ENCODE measurements around the gene ATP6V0C.
"Not testable (repeated sequence)": the region's sequence is repeated elsewhere in the genome, so short reads cannot be mapped to it uniquely, and the experiment has no call there.

The ATP6V0C gene

DNA sequence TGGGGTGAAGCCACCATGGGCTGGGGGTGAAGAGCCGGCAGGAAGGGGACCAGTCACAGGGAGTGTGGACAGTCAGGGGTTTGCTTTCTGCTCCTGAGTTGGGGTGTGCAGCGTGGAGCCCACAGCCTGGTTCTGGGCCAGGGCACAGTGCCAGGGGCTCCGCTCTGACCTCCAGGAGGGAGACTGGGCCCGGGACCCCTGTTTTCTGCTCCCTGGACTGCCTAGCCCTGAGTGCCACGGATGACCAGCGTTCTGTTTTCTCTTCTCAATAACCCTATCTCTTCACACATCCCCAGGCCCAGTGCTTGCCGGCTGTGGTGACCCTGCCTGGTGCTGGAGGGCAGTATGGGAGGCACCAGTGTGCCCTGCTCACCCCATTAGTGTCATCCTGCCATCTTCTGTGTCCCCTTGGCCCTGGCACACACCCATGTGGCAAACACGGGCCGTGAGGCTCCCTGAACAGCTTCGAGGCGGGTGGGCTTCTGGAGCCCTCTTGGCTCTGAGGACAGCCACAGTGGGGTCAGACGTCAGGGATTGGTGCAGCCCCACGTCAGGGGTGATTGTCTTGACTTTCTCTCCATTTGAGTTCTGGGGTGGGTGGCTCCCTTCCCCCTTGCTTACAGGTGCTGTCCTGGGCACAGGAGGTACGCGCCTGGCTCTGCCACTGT is 16.3 kb downstream of the ATP6V0C start:
- DNase-seq: no peak

DNA sequence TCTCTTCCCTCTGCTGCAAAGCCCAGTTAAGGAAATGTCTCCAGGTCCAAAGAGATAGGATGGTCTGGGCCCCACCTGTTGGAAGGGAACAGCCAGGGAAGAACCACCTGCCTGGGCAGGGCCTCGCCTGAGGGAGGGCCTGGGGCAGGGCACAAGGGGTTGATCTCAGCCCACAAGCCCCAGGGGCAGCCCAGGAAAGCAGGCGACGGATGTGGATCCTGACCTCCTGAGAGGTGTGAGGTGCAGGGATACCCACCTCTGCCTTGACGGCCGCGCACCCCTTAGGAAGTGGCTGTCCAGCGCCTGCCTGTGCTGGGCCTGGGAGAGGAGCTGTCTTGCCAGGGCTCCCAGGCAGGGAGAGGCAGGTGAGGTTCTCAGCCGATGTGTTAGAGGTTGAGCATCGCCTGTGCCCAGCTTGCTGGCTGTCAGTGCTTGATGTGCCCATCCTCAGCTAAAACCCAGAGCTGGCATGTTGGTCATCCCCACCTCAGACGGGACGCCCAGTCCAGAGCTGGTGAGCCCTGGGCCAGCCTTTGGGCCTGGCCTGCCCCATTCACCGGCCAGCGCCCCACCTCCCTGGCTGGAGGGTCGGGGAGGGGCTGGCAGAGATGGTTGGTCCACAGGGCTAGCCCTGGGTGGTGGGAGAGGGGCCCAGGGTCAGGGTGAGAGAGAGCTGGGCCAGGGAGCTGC is 17.0 kb downstream of the ATP6V0C start:
- peak; percentile 54 for DNase-seq

DNA sequence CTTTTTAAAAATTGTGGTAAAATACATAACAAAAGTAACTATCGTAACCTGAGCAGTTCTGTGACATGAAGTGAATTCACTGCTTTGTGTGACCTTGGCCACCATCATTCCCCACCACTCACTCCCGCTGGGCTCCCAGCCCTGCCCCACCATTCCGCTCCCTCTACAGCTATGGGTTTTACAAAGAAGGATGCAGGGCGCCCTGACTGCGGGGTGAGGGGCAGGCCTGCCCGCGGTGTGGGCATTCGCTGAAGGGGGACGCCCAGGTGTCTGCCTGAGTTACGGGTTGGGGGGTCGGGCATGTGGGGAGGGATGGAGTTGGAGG is 17.6 kb downstream of the ATP6V0C start, which contains the start of gene CEMP1:
Gene CEMP1, minus strand, starts transcription at position 38 of the 325 bp plus-strand sequence. CDS start 335 bp downstream, outside the sequence.
- no peak for DNase-seq

DNA sequence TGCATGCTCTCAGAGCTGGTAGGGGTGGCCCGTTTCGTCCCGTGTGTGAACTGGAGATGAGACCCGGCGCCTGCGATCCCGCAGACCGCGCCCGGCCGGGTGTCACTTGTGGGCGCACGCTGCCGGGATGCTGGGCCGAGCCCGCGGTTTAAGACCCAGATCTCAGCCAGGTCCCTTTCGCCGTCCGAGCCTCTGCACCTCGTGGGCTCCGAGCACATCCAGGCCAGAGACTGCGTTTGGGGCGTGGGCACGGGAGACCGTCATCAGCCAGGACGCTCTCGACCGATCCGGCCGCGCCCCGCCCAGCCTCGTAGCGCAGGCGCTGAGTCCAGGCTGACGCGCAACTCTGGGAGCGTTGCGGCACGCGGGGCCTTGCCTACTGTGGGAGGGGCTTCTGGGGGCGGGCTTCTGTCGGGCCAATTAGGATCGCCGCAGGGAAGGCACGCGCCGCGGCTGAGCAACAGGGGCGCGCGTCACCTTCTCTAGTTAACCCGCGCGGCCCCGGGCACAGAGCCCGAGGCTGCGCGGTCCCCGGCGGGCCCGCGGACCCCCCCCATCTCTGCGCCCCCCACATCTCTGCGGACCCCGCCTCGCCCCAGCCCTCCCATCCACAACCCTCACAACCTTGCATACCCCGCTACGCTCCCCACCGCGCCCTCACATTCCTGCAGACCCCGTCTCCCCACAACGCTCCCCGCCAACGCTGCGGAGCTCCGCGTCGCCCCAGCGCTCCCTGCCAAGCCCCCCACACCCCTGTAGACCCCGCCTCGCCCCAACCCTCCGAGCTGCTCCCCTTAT is 18.1 kb downstream of the ATP6V0C start:
- DNase-seq: peak; percentile 99

DNA sequence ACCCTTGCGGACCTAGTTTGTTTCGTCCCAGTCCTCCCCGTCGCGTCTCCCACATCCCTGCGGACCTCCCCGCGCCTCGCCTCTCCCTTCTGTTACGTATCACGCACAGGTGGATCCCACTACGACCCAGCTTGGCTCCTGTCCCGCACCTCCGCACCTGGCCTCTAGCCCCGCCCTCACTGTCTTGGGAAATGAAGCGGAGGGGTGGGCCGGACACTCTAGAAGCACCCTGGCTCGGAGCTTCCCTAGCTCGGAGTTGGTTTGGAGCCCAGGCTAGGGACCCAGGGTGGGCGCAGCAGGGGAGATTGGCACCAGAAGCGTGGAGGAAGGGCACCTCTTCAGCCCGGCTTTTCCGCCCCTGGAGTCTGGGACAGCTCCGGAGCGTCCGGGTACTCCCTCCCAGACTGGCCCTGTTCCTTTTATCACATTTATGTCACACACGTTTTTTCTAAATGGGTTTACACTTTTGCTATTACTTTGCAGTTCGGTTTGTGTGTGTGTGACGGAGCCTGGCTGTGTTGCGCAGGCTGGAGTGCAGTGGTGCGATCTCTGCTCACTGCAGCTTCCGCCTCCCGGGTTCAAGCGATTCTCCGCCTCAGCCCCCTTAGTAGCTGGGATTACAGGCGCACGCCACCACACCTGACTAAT is 18.9 kb downstream of the ATP6V0C start:
- peak; percentile 80 for DNase-seq

DNA sequence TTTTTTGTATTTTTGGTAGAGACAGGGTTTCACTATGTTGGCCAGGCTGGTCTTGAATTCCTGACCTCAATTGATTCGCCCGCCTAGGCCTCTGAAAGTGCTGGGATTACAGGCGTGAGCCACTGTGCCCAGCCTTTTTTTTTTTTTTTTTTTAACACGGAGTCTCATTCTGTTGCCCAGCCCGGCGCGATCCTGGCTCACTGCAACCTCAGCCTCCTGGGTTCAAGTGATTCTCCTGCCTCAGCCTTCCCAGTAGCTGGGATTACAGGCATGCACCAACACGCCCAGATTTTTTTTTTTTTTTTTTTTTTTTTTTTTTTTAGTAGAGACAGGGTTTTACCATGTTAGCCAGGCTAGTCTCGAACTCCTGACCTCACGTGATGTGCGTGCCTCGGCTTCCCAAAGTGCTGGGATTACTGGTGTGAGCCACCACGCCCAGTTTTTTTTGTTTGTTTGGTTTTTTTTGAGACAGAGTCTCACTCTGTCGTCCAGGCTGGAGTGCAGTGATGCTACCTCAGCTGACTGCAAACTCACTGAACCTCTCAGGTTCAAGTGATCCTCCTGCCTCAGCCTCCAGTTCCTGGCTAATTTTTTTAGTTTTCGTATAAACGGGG is 19.5 kb downstream of the ATP6V0C start:
- DNase-seq: peak; percentile 48

DNA sequence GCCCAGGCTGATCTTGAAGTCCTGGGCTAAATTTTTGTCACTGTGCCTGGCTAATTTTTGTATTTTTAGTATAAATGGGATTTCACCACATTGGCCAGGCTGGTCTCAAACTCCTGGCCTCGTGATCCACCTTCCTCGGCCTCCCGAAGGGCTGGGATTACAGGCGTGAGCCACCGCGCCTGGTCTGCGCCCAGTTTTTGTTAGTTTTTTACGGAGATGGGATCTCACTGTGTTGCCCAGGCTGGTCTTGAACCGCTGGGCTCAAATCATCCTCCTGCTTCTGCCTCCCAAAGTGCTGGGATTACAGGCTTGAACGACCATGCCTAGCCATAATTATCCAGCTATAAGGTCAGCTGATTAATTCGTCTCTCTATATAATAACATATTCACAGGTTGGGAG is 20.2 kb downstream of the ATP6V0C start:
- DNase-seq: no peak

DNA sequence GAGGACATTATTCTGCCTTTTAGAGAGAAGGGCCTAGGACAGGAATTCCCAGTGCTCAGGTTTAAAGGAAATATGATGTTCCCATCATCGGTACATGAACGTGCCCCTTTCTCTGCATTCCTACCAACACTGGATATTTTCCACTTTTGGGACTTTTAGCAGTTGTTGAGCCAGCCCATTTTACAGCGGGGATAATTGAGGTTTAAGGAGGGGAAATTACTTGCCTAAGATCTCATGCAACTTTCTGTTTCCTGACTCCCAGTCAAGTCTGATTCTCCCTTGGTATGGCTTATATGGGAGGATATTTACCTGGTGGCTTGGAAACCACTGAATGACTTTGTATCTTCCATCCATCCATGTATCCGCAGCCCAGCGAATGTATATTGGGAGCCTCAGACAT is 20.6 kb downstream of the ATP6V0C start:
- not testable (repeated sequence) for DNase-seq

DNA sequence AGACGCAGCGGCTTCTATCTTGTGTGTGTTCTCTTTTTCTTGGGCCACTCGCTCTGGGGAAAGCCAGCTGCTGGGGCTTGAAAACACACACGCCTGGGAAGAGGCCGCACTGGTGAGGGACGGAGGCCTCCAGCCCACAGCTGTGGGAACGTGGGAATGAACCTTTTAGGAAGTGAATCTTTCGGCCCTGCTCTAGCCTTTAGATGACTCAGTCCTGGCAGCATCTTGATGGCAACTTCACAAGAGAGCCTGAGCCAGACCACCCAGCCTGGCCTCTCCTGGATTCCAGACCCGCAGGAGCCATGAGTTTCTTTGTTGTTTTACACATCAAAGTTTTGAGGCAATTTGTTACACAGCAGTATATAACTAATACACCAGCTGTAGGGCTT is 21.9 kb downstream of the ATP6V0C start:
- DNase-seq: peak; percentile 89

DNA sequence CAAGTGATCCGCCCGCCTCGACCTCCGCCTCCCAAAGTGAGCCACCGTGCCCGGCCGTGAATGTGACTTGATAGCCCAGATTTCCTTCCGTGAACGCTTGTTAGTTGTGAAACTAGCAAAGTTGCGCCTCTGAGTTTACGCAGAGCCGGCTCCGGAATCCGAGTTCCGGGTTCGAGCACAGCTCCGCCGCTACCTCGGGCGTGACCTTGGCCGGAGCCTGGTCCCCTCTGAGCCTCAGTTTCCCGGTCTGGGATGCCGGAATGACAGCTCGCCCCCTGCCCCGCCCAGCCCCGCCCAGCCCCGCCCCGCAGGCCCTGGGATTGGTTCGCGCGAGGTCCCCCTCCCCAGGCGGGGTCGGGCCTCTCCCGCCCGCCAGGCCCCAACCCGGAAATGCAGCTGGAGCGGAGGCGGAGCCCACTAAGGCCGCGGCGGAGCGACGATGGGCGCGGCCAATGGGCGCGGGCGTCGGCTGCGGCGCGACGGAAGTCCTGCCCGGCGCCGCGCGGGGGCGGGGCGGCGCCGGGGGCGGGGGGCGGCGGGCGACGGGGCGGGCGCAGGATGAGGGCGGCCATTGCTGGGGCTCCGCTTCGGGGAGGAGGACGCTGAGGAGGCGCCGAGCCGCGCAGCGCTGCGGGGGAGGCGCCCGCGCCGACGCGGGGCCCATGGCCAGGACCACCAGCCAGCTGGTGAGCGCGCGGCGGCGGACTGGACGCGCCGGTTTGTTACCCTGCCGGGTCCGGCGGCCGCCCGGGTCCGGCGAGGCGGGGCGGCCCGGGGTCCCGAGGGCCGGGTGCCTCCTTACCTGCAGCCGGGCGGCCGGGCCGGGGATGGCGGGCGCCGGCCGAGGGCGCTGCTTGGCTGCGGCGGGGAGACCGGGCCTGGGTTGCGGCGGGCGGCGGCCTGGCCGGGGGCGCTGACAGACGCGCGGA is 24.0 kb downstream of the ATP6V0C start, which contains the start of gene PDPK1:
Gene PDPK1, plus strand, starts transcription at position 571 of the 929 bp plus-strand sequence. Its CDS starts 92 bp downstream, at position 663.
- peak; percentile 98 for DNase-seq

DNA sequence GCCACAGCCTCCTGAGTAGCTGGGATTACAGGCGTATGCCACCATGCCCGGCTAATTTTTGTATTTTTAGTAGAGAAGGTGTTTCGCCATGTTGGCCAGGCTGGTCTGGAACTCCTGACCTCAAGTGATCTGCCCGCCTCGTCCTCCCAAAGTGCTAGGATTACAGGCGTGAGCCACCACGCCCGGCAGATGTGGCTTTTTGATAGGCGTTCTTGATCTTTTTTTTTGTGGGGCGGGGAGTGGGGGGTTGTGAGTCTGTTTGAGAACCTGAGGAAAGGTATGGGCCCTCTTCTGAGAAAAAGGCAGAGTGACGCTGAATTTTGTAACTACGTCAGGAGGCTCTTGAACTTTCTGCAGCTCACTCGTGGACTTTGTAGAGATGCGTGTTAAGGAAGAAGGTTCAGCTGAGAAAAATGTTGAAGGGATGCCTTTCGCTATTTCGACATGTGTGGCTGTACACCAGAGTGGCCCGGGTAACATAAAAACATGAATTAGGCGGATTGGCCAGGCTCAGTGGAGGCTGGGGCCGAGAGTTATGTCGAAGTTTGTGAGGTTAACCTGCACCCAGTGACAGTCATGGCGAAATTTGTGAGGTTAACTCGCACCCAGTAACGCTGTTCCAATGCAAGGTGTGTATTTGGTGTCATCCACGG is 25.6 kb downstream of the ATP6V0C start:
- peak; percentile 29 for DNase-seq

DNA sequence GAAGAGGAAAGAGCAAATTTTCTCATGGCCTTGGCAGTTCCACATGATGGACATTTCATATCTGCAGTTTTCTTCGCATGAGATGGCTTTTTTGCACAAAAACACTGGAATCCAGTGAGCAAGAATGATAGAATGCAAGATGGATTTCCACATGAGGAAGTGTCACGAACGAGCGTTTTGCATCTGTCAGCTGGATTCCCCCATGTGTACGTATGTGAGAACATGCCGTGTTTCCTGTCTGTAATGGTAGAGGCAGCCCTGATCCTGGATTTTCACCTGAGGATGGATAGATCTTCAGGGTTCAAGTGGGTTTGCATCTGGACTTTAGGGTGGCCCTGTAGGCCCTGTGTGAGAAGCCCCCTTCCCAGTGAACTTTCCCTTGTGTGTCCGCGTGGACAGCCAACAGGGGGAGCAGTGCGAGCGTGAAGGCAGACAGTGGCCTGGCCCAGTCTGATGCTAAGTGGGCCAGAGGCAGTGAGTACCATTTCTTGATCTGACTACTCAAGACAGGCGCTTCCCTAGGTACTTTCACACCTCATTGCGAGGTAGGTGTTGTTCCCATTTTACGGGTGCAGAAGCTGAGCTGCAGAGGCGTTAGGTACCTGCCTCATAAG is 26.2 kb downstream of the ATP6V0C start:
- DNase-seq: peak; percentile 76

DNA sequence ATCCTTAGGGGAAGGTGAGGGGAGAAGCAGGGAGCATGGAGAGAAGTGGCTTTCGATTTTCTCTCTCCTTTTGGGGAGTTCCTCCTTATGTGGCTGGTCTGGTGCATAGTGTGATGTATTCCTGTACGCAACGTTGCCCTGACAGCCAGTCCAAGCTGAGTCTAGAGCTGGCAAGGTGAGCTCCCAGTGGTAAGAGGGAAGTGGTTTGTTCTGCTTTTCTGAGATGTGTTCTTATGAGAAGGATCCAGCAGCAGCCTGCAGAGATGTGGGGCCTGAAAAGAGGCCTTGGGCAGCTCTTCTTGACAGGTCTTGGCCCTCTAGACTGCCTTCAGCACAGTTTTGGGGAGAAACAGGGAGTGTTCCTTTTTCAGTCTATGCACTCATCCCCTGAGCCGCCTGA is 27.2 kb downstream of the ATP6V0C start:
- DNase-seq: not testable (repeated sequence)

DNA sequence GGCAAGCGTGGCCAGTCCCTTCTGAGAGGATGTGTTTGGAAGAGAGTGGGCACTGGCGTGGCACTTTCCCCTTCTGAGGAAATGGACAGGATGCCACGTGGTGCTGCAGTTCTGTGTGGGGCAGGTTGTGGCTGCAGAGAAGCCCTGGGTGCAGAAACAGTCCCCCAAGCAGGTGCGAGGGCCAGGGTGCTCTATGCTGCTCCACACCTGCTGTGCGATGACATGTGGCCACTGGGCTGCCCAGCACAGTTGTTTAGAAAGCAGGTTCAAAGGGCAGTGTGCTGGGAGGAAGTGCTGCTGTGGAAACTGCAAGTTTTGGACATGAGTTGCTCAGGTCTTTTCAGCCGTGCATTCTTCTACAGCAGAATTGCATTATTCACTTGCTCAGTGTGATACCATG is 27.7 kb downstream of the ATP6V0C start:
- not testable (repeated sequence) for DNase-seq

DNA sequence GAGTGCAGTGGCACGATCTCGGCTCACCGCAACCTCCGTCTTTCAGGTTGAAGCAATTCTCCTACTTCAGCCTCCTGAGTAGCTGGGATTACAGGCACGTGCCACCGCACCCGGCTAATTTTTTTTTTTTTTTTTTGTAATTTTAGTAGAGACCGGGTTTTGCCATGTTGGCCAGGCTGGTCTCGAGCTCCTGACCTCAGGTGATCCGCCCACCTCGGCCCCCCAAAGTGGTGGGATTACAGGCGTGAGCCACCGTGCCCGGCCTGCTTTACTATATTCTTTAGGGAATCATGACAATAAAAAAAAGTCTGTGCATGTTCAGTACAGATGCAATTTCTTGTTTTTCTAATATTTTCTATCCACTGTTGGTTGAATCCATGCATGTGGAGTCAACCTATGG is 30.0 kb downstream of the ATP6V0C start:
- not testable (repeated sequence) for DNase-seq

DNA sequence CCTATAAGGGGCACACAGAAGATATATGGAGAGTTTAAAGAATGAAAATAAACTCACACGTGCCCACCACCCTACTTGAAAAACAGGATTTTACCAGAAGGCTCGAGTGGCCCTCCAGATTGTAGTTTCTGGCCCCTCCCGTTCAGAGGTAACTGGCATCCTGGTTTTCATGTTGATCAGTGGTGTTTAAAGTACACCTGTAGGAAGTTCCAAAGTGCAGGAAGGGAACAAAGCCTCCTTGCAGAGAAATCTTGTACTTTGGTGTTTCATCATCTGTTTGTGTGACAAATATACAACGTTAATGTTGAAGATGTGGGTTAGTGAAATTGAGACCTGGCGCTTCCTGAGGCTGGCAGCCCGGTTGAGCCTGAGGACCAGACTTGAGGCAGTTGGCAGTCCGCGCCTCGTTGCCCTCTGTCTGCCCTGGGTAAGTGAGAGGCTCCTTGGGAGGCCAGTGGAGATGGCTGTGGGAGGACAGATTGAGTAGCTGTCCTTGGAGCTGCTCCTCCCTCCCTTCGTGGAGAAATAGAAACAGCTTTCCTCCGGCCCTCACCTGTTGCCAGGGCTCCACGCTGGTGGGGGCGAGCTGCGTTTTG is 36.6 kb downstream of the ATP6V0C start:
- not testable (repeated sequence) for DNase-seq

DNA sequence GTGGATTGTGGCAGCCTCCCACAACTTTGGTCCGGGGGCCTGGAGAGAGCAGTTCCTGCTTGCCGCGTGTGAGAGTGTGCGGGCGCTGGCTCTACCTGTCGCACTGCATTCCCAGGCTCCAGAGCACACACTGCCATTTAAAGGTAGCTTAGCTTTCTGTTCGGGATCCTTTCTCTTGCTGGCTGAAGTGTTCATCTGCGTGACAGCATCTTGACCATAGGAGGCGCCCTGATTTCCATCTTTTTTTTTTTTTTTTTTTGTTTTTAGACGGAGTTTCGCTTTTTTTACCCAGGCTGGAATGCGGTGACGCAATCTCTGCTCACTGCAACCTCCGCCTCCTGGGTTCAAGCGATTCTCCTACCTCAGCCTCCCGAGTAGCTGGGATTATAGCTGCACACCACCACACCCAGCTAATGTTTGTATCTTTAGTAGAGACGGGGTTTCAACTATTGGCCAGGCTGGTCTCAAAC is 37.7 kb downstream of the ATP6V0C start:
- DNase-seq: peak; percentile 85

DNA sequence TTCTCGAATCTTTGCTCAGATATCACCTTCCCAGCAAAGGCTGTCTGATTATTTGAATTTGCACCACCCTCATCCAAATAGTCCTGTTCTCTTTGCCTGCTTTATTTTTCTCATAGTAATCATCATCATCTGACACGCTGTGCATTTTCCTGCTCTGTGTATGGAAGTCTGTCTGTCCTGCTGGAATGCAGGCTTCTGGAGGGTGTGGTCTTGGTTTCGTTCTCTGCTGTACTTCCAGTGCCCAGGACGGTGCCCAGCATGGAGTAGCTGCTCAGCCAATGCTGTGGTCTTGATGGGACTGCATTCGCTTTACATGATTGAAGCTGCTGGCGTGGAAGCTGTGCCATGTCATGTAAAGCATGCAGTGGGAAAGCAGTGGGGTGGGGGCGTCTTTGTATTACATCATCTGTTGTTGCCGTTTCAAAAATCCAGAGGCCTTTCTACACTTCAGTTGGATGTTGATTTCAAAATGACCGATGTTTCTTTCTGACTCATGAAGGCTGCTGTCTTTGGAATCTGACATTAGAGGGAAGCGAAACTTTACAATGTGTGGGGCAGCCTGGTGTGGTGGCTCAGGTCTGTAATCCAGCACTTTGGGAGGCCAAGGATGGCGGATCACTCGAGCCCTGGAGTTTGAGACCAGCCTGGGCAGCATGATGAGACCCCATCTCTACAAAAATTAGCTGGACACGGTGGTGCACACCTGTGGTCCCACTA is 41.1 kb downstream of the ATP6V0C start:
- DNase-seq: not testable (repeated sequence)

DNA sequence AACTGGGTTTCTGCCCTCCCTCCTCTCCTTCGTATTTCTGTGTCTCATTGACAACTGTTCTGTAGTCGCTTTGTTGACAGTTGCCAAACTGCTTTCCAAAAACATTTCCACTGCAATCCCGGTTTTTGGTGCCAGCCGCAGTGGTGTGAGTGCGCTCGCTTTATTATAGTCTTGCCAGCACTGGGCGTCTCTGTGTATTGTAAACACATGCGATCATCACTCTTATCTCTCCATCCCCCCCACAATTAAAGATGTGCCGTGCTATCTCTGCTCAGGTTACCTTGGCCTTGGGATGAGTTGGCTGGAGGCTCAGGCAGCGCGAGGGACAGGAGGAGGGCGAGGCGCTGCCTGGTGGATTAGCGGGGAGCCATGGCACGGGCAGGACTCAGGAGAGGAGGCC is 43.4 kb downstream of the ATP6V0C start:
- DNase-seq: not testable (repeated sequence)

Data from islet precursor cell (in vitro differentiated cells).